ENCODE measurements around the gene FAM114A1.

GRCh38 chr4:38832624-38833528 is 34.7 kb upstream of the FAM114A1 start:
- no peak for TF ChIP-seq CTCF (conservative IDR thresholded peaks at IDR 0.05; ENCODE audit: low read depth, low read length)
- TF ChIP-seq CHD1 (IDR thresholded peaks at IDR 0.05; ENCODE audit: low read depth, low read length), result no peak
- TF ChIP-seq POLR2A (IDR thresholded peaks at IDR 0.05; ENCODE audit: low read depth, low read length), result no peak
- no peak for TF ChIP-seq RFX5 (IDR thresholded peaks at IDR 0.05; ENCODE audit: low read depth, low read length)
- no peak for TF ChIP-seq CEBPB (IDR thresholded peaks at IDR 0.05; ENCODE audit: low read depth, low read length)
- TF ChIP-seq ELK1 (IDR thresholded peaks at IDR 0.05; ENCODE audit: borderline replicate concordance, low read depth, low read length), result no peak
- no peak for TF ChIP-seq RCOR1 (IDR thresholded peaks at IDR 0.05; ENCODE audit: insufficient replicate concordance, low read length)
